Melanocyte of skin (primary cell): ENCODE data around the gene ZFPL1. TPM values are rescaled to one million over a fixed set of nuclear protein-coding genes. Genes with fewer than 3 reads are reported as not detected.

Source experiments
- small RNA-seq, 2 donors: library from RNA; depleted of rRNA; stranded (forward); fragments of <200 nt; gene quantifications; one replicate each; pipeline ENCODE3, GENCODE V24; 2012
- total RNA-seq, 2 donors: library from RNA; depleted of rRNA; stranded (reverse); fragments of >200 nt; gene quantifications; 2 replicates each; pipeline ENCODE4 v1.2.3, GENCODE V29; 2012

The ZFPL1 gene
- 10 to 100 TPM; 32.0 to 33.0 TPM for total RNA-seq

GRCh38 chr11:65083834-65084597 is at the start of gene ZFPL1, which contains the start of gene CDCA5:
ZFPL1 (plus strand) TSS chr11:65084222; CDS start chr11:65084699, 477 bp downstream.
CDCA5 (minus strand) TSS chr11:65084040; CDS start chr11:65083978, 62 bp downstream.

DNA sequence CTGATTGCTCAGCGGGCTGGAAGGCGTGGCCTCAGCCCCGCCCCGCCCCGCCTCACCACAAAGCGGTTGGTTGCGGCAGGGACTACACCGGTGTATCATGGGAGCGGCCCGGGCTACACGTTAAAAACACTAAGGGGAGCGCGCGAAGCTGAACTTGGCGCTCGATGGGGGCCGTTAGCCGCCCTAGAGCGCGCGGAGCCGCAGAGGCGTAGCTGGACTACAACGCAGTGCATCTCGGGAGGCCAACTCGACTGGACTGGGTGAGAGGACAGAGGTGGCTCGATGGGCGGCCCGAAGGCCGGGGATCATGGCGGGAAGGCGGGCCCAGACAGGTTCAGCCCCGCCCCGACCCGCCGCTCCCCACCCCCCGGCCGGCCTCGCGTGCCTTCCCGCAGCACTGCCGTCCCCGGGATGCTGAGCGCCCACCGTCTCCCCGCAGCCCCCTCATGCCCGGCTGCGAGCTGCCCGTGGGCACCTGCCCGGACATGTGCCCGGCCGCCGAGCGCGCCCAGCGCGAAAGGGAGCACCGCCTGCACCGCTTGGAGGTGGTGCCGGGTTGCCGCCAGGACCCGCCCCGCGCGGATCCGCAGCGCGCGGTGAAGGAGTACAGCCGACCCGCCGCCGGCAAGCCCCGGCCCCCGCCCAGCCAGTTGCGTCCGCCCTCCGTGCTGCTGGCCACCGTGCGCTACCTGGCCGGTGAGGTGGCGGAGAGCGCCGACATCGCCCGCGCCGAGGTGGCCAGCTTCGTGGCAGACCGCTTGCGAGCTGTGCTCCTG is 43.0 kb upstream of the ZFPL1 start, which contains the start of gene SAC3D1:
Gene SAC3D1, plus strand, starts transcription at position 364 of the 776 bp plus-strand sequence. Its CDS starts 83 bp downstream, at position 447.

DNA sequence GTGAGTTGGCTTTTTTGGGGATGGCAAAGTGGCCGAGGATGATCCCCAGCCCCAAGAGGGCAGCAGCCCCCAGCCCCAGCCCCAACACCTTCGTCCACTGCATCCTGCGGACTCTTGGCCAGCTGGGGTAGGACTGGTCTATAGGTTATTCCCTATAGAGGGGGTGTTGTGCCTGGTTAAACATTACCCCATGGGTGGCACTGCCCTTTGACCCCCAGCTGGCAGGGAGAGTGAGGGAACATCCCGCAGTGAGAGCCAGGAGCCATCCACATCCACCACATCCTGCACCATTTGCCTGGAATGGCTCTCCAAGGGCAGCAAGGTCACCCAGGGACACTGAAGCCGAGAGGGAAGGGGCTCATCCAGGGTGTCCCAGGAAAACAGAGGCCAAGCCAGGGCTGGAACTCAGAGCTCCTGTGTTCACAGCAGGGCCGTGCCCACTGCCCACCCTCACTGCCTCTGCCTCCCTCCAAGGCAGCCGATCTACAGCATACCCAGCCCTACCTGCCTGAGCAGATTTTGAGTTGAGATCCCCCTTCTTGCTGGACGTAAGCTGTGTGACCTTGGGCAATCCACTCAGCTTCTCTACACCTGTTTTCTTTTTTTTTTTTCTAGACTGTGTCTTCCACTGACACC is 25.5 kb upstream of the ZFPL1 start, which contains the start of gene NAALADL1:
Gene NAALADL1, minus strand, starts transcription at position 135 of the 636 bp plus-strand sequence. Its CDS starts 32 bp downstream, at position 103.

GRCh38 chr11:65095974-65096806 is 12.2 kb downstream of the ZFPL1 start, which contains the start of gene VPS51:
VPS51 (plus strand) TSS chr11:65096214; CDS start chr11:65096251, 37 bp downstream.

DNA sequence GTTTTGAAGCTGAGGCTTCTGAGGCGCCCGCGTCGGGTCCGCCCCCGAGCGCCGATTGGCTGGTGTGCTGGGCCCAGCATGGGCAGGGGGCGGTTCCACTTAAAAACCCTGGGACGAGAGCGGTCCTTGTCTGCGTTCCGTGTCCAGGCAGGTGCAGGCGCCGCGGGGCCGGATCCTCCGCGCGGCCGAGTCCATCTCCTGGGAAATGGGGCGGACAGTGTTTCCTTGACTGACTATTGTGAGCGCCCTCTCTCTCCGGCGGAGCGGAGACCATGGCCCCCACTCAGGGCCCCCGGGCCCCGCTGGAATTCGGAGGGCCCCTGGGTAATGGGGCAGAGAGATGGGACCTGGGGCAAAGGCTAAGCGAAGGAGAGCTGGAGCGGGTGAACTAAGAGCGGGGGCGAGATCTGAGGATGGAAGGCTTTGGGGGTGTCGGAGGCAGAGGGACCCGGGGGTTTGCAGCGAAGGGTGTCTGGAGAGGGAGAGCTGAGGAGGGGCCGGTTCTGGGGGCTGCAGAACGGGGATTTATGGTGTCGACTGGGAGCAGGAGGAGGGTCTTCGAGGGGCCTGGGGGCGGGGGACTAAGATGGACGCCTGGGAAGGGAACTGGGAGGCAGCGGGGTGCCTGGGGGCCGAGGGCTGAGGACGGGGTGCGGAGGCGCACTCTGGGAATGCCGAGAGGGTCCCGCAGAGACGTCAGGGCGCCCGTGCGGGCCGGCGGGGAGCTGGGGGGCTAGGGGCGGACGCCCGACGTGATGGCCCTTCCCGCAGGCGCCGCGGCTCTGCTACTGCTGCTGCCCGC is 27.9 kb downstream of the ZFPL1 start, which contains the start of gene TM7SF2:
Gene TM7SF2, plus strand, starts transcription at position 129 of the 802 bp plus-strand sequence. Its CDS starts 144 bp downstream, at position 273.

GRCh38 chr11:65117206-65118096 is 33.4 kb downstream of the ZFPL1 start, which contains the start of gene ZNHIT2:
ZNHIT2 (minus strand) TSS chr11:65117701; CDS start chr11:65117653, 48 bp downstream.

DNA sequence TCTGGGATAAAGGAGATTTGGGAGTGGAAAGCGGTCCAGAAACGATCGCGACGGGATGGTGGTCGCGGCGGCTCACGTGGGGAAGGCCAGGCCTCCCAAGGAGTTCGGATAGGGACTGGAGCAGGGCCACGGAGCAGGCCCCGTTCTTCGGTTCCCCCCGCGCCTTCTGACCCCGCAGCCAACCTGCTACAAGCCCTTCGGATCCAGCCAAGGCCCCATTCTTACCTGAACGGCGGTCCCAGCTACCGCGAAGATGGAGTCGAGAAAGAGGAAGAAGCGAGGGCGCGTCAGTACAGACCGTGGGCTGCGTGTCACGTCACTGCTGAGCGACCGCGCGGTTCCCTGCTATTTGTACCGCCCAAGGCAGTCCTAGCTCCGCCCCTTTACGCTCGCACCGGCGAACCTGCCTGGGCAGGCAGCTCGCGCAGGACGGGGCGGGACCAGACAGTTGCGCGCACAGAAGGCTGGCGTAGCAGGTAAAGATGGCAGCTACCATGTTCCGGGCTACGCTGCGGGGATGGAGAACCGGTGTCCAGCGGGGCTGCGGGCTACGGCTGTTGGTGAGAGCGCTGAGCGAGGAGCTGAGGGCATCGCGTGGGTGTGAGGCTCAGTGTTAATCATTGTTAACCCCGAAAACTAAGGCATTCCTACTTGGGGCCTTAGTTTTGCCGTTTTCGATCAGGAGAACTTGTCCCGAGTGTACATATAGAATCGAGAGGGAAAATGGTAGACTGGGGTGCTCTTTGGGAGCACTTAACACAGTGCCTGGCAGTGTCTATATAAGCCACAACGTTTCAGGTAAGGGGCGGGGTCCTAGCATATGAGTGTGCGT is 38.1 kb downstream of the ZFPL1 start, which contains the start of the genes FAU and MRPL49:
Gene FAU, minus strand, starts transcription at position 270 of the 832 bp plus-strand sequence. CDS start 321 bp downstream, outside the sequence.
Gene MRPL49, plus strand, starts transcription at position 457 of the 832 bp plus-strand sequence. Its CDS starts 26 bp downstream, at position 483.

GRCh38 chr11:65134240-65134951 is 50.4 kb downstream of the ZFPL1 start, which contains the start of gene SYVN1:
SYVN1 (minus strand) TSS chr11:65134519; CDS start chr11:65133601, 918 bp downstream.

Small RNA genes within 50 kb of the gene (small RNA-seq; reads per million reads assigned to genes)
- 0 reads per million in 2 donors for gene SNX15

Other genes with a start within 250 kb of the ZFPL1 start
- gene CDC42BPG, start 239.6 kb upstream of the ZFPL1 start, total RNA-seq = under 1 TPM; under 0.01 to 1.00 TPM
- gene EHD1, start 205.6 kb upstream of the ZFPL1 start, total RNA-seq = 10 to 100 TPM; 16.2 to 49.0 TPM
- 10 to 100 TPM; 22.3 to 58.5 TPM for gene ATG2A, start 167.0 kb upstream of the ZFPL1 start, total RNA-seq
- gene PPP2R5B, start 159.5 kb upstream of the ZFPL1 start, total RNA-seq = 10 to 100 TPM in 1 of 2 donors, 1 to 10 TPM in 1; 9.0 to 29.9 TPM
- gene GPHA2, start 148.3 kb upstream of the ZFPL1 start, total RNA-seq = not detected
- not detected for gene MAJIN, start 112.1 kb upstream of the ZFPL1 start, total RNA-seq
- 10 to 100 TPM; 10.7 to 29.0 TPM for gene BATF2, start 87.3 kb upstream of the ZFPL1 start, total RNA-seq
- 100 to 1,000 TPM; 112 to 138 TPM for gene ARL2, start 70.1 kb upstream of the ZFPL1 start, total RNA-seq
- 1 to 10 TPM; 9.3 to 9.6 TPM for gene SNX15, start 56.8 kb upstream of the ZFPL1 start, total RNA-seq
- gene SAC3D1, start 43.0 kb upstream of the ZFPL1 start, total RNA-seq = 10 to 100 TPM; 10.3 to 25.0 TPM
- 10 to 100 TPM in 1 of 2 donors, 1 to 10 TPM in 1; 5.7 to 11.7 TPM for gene NAALADL1, start 25.7 kb upstream of the ZFPL1 start, total RNA-seq
- gene CDCA5, start 182 bp upstream of the ZFPL1 start, total RNA-seq = 10 to 100 TPM; 11.4 to 29.6 TPM
- gene VPS51, start 12.0 kb downstream of the ZFPL1 start, total RNA-seq = 10 to 100 TPM; 78.5 to 78.6 TPM
- gene TM7SF2, start 27.6 kb downstream of the ZFPL1 start, total RNA-seq = 1 to 10 TPM; 9.3 TPM
- 10 to 100 TPM; 13.1 to 16.7 TPM for gene ZNHIT2, start 33.5 kb downstream of the ZFPL1 start, total RNA-seq
- 100 to 1,000 TPM; 127 to 221 TPM for gene FAU, start 37.9 kb downstream of the ZFPL1 start, total RNA-seq
- gene MRPL49, start 38.1 kb downstream of the ZFPL1 start, total RNA-seq = 10 to 100 TPM; 59.2 to 59.6 TPM
- gene SYVN1, start 50.3 kb downstream of the ZFPL1 start, total RNA-seq = 10 to 100 TPM; 16.0 to 18.6 TPM
- not detected for gene SPDYC, start 86.0 kb downstream of the ZFPL1 start, total RNA-seq
- 100 to 1,000 TPM; 101 to 111 TPM for gene CAPN1, start 97.7 kb downstream of the ZFPL1 start, total RNA-seq
- gene POLA2, start 177.7 kb downstream of the ZFPL1 start, total RNA-seq = 10 to 100 TPM; 18.6 to 37.3 TPM
- 1 to 10 TPM in 1 of 2 donors, under 1 TPM in 1; 0.34 to 3.0 TPM for gene CDC42EP2, start 230.6 kb downstream of the ZFPL1 start, total RNA-seq
- gene DPF2, start 249.6 kb downstream of the ZFPL1 start, total RNA-seq = 10 to 100 TPM; 43.7 to 45.6 TPM